Gastrocnemius medialis (tissue), 4 donors: Measurements from ENCODE around the gene BICDL2. TPM values are rescaled to one million over a fixed set of nuclear protein-coding genes. Genes with fewer than 3 reads are reported as not detected.

Experiments used
- ATAC-seq, 2 donors: fragments of 150-250 bp; one replicate each; pipeline ENCODE4 v1.9.1; 2016
- DNase-seq, 2 donors: peaks; one replicate each; pipeline ENCODE4 v3.0.0-alpha.2; 2019
- H3K27ac ChIP-seq, 4 donors: fragments of 200-600 bp; sonication (generic); 1 replicate in 1 of 4; 2 replicates in 3 of 4; pipeline ENCODE4 v1.5.1; 2016 to 2018; ENCODE audit warnings: mild to moderate bottlenecking in 2 of 4, moderate library complexity in 1 of 4
- H3K27me3 ChIP-seq, 3 donors: fragments of 200-600 bp; sonication (generic) in 2 of 3; 1 replicate in 1 of 3; 2 replicates in 2 of 3; pipeline versions ENCODE4 v1.5.1 to v1.6.0; 2016 to 2019; ENCODE audit warnings: mild to moderate bottlenecking in 1 of 3, moderate library complexity in 1 of 3
- H3K36me3 ChIP-seq, 2 donors: fragments of 200-600 bp; sonication (generic) in 1 of 2; one replicate each; pipeline ENCODE4 v1.5.1; 2017 to 2018
- H3K4me1 ChIP-seq, 2 donors: fragments of 200-600 bp; sonication (generic) in 1 of 2; one replicate each; pipeline ENCODE4 v1.5.1; 2016 to 2017; ENCODE audit warnings: mild to moderate bottlenecking in 2 of 2
- H3K4me3 ChIP-seq, 4 donors: fragments of 200-600 bp; sonication (generic) in 3 of 4; 1 replicate in 1 of 4; 2 replicates in 3 of 4; pipeline ENCODE4 v1.5.1; 2016 to 2019; ENCODE audit warnings: mild to moderate bottlenecking in 2 of 4
- H3K9me3 ChIP-seq, 3 donors: fragments of 200-600 bp; sonication (generic) in 2 of 3; 1 replicate in 1 of 3; 2 replicates in 2 of 3; pipeline ENCODE4 v1.5.1; 2016 to 2019
- CTCF ChIP-seq, 5 experiments: fragments of 450-650 bp in 3 of 5; fragments of 200-600 bp in 2 of 5; sonication (generic) in 2 of 5; IDR thresholded peaks in 4 of 5; conservative IDR thresholded peaks in 1 of 5; 1 replicate in 4 of 5; 2 replicates in 1 of 5; pipeline ENCODE4 v1.5.1; 2016 to 2019; ENCODE audit warnings: antibody characterized with exemption in 5 of 5, mild to moderate bottlenecking in 3 of 5, moderate library complexity in 3 of 5
- POLR2A ChIP-seq, 2 donors: fragments of 450-650 bp; IDR thresholded peaks; one replicate each; pipeline ENCODE4 v1.6.1; 2017; ENCODE audit warnings: antibody characterized with exemption in 2 of 2, mild to moderate bottlenecking in 2 of 2, moderate library complexity in 2 of 2
- in situ Hi-C, 4 donors: fragments of 200-750 bp; cut with MboI; loops; one replicate each; pipeline versions ENCODE4 v1.15.0 to v1.8.0; 2017; ENCODE audit warnings: low sequenced_read_pairs in 4 of 4
- intact Hi-C: fragments of 100-400 bp; cut with DNase I; formaldehyde crosslinking; loops from one replicate; pipeline ENCODE4 v1.15.1; 2023; ENCODE audit warnings: low total_unique reads
- total RNA-seq, 4 donors: library from RNA; depleted of rRNA; stranded (reverse); fragments of >200 nt; gene quantifications; one replicate each; pipeline versions ENCODE4 v1.1.0 to v1.2.3, GENCODE V29; 2016

BICDL2 gene
- total RNA-seq, 4 donors from 2014 or later = 0.32 TPM; not detected in 3

DNA sequence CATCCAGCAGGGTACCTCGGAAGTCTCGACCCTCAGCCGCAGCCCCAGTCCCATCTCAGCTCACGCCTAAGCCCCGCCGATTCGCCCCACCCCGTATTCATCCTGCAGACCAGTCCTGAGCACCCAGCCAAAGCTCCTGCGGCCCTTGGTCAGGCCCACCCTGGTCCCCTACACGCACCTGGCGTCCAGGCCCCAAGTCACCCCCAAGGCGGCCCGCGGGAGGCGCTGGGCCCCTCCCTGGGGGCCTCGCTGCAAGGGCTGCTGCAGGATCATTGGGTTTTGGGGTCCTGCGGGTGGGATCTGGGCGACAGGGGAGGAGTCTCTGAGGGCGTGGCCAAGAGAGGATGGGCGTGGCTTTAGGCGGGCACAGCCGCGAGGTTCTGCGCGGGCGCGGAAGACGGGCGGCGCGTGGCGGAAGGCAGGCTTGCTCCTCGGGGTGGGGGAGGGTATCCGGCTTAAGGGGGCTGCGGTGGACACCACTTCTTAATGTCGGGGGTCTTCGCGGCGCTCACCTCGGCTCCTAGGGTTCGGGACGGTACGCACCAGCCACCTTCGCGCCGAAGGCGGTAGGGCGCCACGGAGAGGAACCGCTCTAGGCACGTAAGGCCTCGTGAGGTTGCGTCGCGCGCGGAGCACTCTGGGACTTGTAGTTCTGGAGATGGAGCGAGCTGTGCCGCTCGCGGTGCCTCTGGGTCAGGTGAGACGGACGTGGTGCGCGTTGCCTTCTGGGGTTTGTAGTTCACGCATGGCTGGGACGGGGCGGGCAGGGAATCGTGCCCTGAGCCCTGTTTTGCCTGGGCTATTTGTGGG, 12.9 kb downstream of the BICDL2 start, which contains the start of the genes HCFC1R1 and THOC6:
TSS of gene HCFC1R1 (minus strand) at position 274 of the 810 bp plus-strand sequence. CDS start at position 273, 1 bp downstream.
TSS of gene THOC6 (plus strand) at position 367 of the 810 bp plus-strand sequence. CDS start at position 659, 292 bp downstream.
- Histone ChIP-seq H3K27me3 (peaks cover 1 to 8% (median 2%) of the 10 kb centered on the region in 3 donors), H3K9me3 (no peaks in the 10 kb centered on the region), H3K36me3 (peaks cover 0 to 19% of the 10 kb centered on the region in 2 donors), H3K4me1 (peaks cover 32 to 62% of the 10 kb centered on the region in 2 donors), H3K4me3 (peak within 1 kb of the TSS; percentile 71 to 99 (median 82)), H3K27ac (peak within 1 kb of the TSS; percentile 96 to 100 (median 98))
- TF ChIP-seq POLR2A (IDR thresholded peaks at IDR 0.05) (peak; percentile 81 to 83), CTCF (IDR thresholded peaks at IDR 0.05 in 4 of 5, conservative IDR thresholded peaks at IDR 0.05 in 1 of 5) (no peak)
- peak; percentile 46 to 60 for ATAC-seq
- peak; percentile 96 to 97 for DNase-seq
- in situ Hi-C loops = no loop called here
- intact Hi-C loops = loop anchor here (2.0 to 5.0 kb wide), 3 partner anchors 111 to 977 kb away; partner anchors contain the start of genes NTHL1, TSC2 and ZNF263

GRCh38 chr16:3023415-3023668, 13.4 kb downstream of the BICDL2 start:
- Histone ChIP-seq H3K36me3 (peaks cover 0 to 19% of the 10 kb centered on the region in 2 donors), H3K4me3 (peak overlapping the region; percentile 71 to 99 (median 82)), H3K4me1 (peaks cover 32 to 59% of the 10 kb centered on the region in 2 donors), H3K9me3 (no peaks in the 10 kb centered on the region), H3K27me3 (peaks cover 4 to 10% (median 5%) of the 10 kb centered on the region in 3 donors), H3K27ac (peak overlapping the region; percentile 96 to 100 (median 98))
- intact Hi-C loops = loop anchor here (2.0 to 5.0 kb wide), 3 partner anchors 111 to 976 kb away; partner anchors contain the start of genes NTHL1, TSC2 and ZNF263
- no peak for TF ChIP-seq POLR2A (IDR thresholded peaks at IDR 0.05)
- TF ChIP-seq CTCF (IDR thresholded peaks at IDR 0.05 in 4 of 5, conservative IDR thresholded peaks at IDR 0.05 in 1 of 5) = no peak
- ATAC-seq (no peak), DNase-seq (peak in 1 of 2 donors; percentile 53)
- in situ Hi-C loops = no loop called here

DNA sequence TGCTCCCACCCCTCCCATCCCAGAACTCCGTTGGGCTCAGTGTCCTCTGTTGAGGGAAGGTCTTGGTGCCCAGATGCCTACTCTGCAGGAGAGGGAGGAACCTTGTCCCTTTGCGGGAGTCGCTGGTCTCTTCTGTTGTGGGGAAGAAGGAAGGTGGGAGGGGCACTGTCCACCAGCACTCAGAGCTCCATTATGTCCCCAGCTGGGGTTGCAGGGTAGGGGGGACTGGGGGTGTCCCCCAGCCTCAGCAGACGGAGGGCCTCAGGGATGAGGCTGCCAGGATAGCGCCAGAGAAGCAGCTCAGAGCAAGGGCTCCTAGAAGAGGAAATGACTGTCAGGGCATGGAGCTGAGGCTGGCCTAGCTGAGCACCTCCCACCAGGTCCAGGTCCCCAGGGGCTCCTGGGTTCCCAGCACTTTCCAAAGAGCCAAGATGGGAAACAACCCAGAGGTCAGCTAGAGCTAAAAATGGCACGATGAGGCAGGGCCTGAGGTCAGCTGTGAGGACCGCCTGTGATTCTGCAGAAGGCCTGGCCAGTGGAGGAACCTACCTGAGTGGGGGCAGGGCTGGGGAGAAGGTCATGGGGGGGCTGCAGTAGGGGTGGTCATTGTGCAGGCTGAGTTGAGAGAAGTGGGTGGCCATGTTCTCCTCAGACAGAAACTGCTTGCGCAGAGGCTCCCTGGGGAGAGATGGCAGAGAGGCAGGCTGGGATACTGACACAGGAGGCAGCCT, 13.9 kb downstream of the BICDL2 start:
- intact Hi-C loops = loop anchor here (2.0 to 5.0 kb wide), 3 partner anchors 110 to 976 kb away; partner anchors contain the start of genes NTHL1, TSC2 and ZNF263
- Histone ChIP-seq H3K27me3 (peaks cover 7 to 15% (median 10%) of the 10 kb centered on the region in 3 donors), H3K36me3 (peaks cover 0 to 19% of the 10 kb centered on the region in 2 donors), H3K4me1 (peaks cover 32 to 55% of the 10 kb centered on the region in 2 donors), H3K4me3 (peak overlapping the region; percentile 71 to 99 (median 82)), H3K9me3 (no peaks in the 10 kb centered on the region), H3K27ac (peak overlapping the region; percentile 96 to 100 (median 98))
- DNase-seq (peak; percentile 41 to 79), ATAC-seq (peak; percentile 8 to 15)
- no peak for TF ChIP-seq CTCF (IDR thresholded peaks at IDR 0.05 in 4 of 5, conservative IDR thresholded peaks at IDR 0.05 in 1 of 5)
- TF ChIP-seq POLR2A (IDR thresholded peaks at IDR 0.05) = peak in 1 of 2 donors; percentile 9
- in situ Hi-C loops = no loop called here

GRCh38 chr16:3022208-3022683, 14.5 kb downstream of the BICDL2 start:
- Histone ChIP-seq H3K27me3 (peaks cover 13 to 21% (median 13%) of the 10 kb centered on the region in 3 donors), H3K36me3 (peaks cover 0 to 18% of the 10 kb centered on the region in 2 donors), H3K9me3 (no peaks in the 10 kb centered on the region), H3K27ac (peak overlapping the region; percentile 96 to 100 (median 98)), H3K4me3 (peak overlapping the region; percentile 48 to 99 (median 76)), H3K4me1 (peaks cover 32 to 54% of the 10 kb centered on the region in 2 donors)
- ATAC-seq = peak; percentile 51 to 61
- in situ Hi-C loops (no loop called here), intact Hi-C loops (loop anchor here (2.0 to 5.0 kb wide), 3 partner anchors 109 to 975 kb away; partner anchors contain the start of genes NTHL1, TSC2 and ZNF263)
- TF ChIP-seq POLR2A (IDR thresholded peaks at IDR 0.05) (peak; percentile 15 to 30), CTCF (IDR thresholded peaks at IDR 0.05 in 4 of 5, conservative IDR thresholded peaks at IDR 0.05 in 1 of 5) (peak in 1 of 5 experiments; percentile 29)
- peak; percentile 85 to 93 for DNase-seq
